ENCODE measurements around the gene FBXW5. TPM values are rescaled to one million over a fixed set of nuclear protein-coding genes. Genes with fewer than 3 reads are reported as not detected.

Gene FBXW5
- total RNA-seq, 1 donor from 2014 or later: 157 TPM

GRCh38 chr9:136901516-136902258 is 42.9 kb downstream of the FBXW5 start:
- no peaks in the 10 kb centered on the region for H3K27me3 ChIP-seq (ENCODE audit: low read depth)
- DNase-seq: no peak
- H3K4me1 ChIP-seq: peaks cover 40% of the 10 kb centered on the region
- peaks cover 27% of the 10 kb centered on the region for H3K36me3 ChIP-seq
- peak overlapping the region; percentile 33 for H3K4me3 ChIP-seq
- H3K27ac ChIP-seq (replicated peaks): peak overlapping the region; percentile 89
- no peak for TF ChIP-seq CTCF (IDR thresholded peaks at IDR 0.05; ENCODE audit: borderline replicate concordance)
- H3K9me3 ChIP-seq (replicated peaks): no peaks in the 10 kb centered on the region
- intact Hi-C loops (cut with micrococcal nuclease): no loop called here

GRCh38 chr9:136900988-136901515 is 43.5 kb downstream of the FBXW5 start:
- no peak for DNase-seq
- intact Hi-C loops (cut with micrococcal nuclease): no loop called here
- H3K4me1 ChIP-seq: peaks cover 40% of the 10 kb centered on the region
- H3K4me3 ChIP-seq: no peak overlapping the region
- no peaks in the 10 kb centered on the region for H3K9me3 ChIP-seq (replicated peaks)
- peaks cover 27% of the 10 kb centered on the region for H3K36me3 ChIP-seq
- H3K27ac ChIP-seq (replicated peaks): peak overlapping the region; percentile 89
- no peak for TF ChIP-seq CTCF (IDR thresholded peaks at IDR 0.05; ENCODE audit: borderline replicate concordance)
- no peaks in the 10 kb centered on the region for H3K27me3 ChIP-seq (ENCODE audit: low read depth)

- intact Hi-C loops (cut with micrococcal nuclease): no loop called here
- no peak for TF ChIP-seq CTCF (IDR thresholded peaks at IDR 0.05; ENCODE audit: borderline replicate concordance)
- Histone ChIP-seq H3K27ac (replicated peaks) (peak overlapping the region; percentile 89), H3K4me1 (peaks cover 40% of the 10 kb centered on the region), H3K9me3 (replicated peaks) (no peaks in the 10 kb centered on the region), H3K36me3 (peaks cover 27% of the 10 kb centered on the region), H3K27me3 (ENCODE audit: low read depth) (no peaks in the 10 kb centered on the region), H3K4me3 (no peak overlapping the region)
- DNase-seq: no peak
Observed at GRCh38 chr9:136900556-136900955, 44.0 kb downstream of the FBXW5 start.

GRCh38 chr9:136899196-136899595 is 45.3 kb downstream of the FBXW5 start:
- no peak overlapping the region for H3K4me3 ChIP-seq
- H3K9me3 ChIP-seq (replicated peaks): no peaks in the 10 kb centered on the region
- no peak for TF ChIP-seq CTCF (IDR thresholded peaks at IDR 0.05; ENCODE audit: borderline replicate concordance)
- intact Hi-C loops (cut with micrococcal nuclease): no loop called here
- DNase-seq: no peak
- peaks cover 40% of the 10 kb centered on the region for H3K4me1 ChIP-seq
- H3K27ac ChIP-seq (replicated peaks): no peak overlapping the region
- no peaks in the 10 kb centered on the region for H3K27me3 ChIP-seq (ENCODE audit: low read depth)
- H3K36me3 ChIP-seq: peaks cover 36% of the 10 kb centered on the region

- no peak for TF ChIP-seq CTCF (IDR thresholded peaks at IDR 0.05; ENCODE audit: borderline replicate concordance)
- intact Hi-C loops (cut with micrococcal nuclease): no loop called here
- no peak for DNase-seq
- Histone ChIP-seq H3K4me1 (peaks cover 34% of the 10 kb centered on the region), H3K27me3 (ENCODE audit: low read depth) (no peaks in the 10 kb centered on the region), H3K9me3 (replicated peaks) (no peaks in the 10 kb centered on the region), H3K4me3 (no peak overlapping the region), H3K27ac (replicated peaks) (no peak overlapping the region), H3K36me3 (peaks cover 39% of the 10 kb centered on the region)
Observed at GRCh38 chr9:136898483-136899100, 45.9 kb downstream of the FBXW5 start.
